ENCODE data around the gene CCDC169.
"Not testable (repeated sequence)": the region's sequence is repeated elsewhere in the genome, so short reads cannot be mapped to it uniquely, and the experiment has no call there.

CCDC169 gene

GRCh38 chr13:36313047-36313969 is 15.7 kb upstream of the CCDC169 start:
- DNase-seq, result no peak

- no peak for DNase-seq
Measured at GRCh38 chr13:36310417-36311108, 12.9 kb upstream of the CCDC169 start.

- DNase-seq, result no peak
Measured at GRCh38 chr13:36302289-36302688, 4.7 kb upstream of the CCDC169 start.

- not testable (repeated sequence) for DNase-seq
Measured at GRCh38 chr13:36299469-36299868, 1.9 kb upstream of the CCDC169 start.

GRCh38 chr13:36298535-36299068 is 988 bp upstream of the CCDC169 start:
- DNase-seq, result no peak

GRCh38 chr13:36294096-36294495 is 3.5 kb downstream of the CCDC169 start:
- DNase-seq, result no peak

GRCh38 chr13:36293497-36293896 is 4.1 kb downstream of the CCDC169 start:
- DNase-seq, result no peak

GRCh38 chr13:36288794-36289391 is 8.7 kb downstream of the CCDC169 start:
- DNase-seq, result no peak

GRCh38 chr13:36286006-36286405 is 11.6 kb downstream of the CCDC169 start:
- no peak for DNase-seq

GRCh38 chr13:36282821-36283432 is 14.7 kb downstream of the CCDC169 start:
- no peak for DNase-seq

- no peak for DNase-seq
Measured at GRCh38 chr13:36275190-36276002, 22.2 kb downstream of the CCDC169 start.

GRCh38 chr13:36273431-36273830 is 24.2 kb downstream of the CCDC169 start:
- DNase-seq, result no peak

GRCh38 chr13:36261976-36262375 is 35.6 kb downstream of the CCDC169 start:
- DNase-seq, result no peak

- DNase-seq, result no peak
Measured at GRCh38 chr13:36261011-36261410, 36.6 kb downstream of the CCDC169 start.

GRCh38 chr13:36259361-36260137 is 38.1 kb downstream of the CCDC169 start:
- no peak for DNase-seq

GRCh38 chr13:36258831-36259230 is 38.8 kb downstream of the CCDC169 start:
- DNase-seq, result no peak

GRCh38 chr13:36251526-36251925 is 46.1 kb downstream of the CCDC169 start:
- DNase-seq, result no peak

- no peak for DNase-seq
Measured at GRCh38 chr13:36251017-36251416, 46.6 kb downstream of the CCDC169 start.

GRCh38 chr13:36248700-36249099 is 48.9 kb downstream of the CCDC169 start:
- DNase-seq, result no peak

- no peak for DNase-seq
Measured at GRCh38 chr13:36244990-36245389, 52.6 kb downstream of the CCDC169 start.

GRCh38 chr13:36244073-36244472 is 53.5 kb downstream of the CCDC169 start:
- no peak for DNase-seq
